Measurements from ENCODE around the gene KIDINS220.

DNA sequence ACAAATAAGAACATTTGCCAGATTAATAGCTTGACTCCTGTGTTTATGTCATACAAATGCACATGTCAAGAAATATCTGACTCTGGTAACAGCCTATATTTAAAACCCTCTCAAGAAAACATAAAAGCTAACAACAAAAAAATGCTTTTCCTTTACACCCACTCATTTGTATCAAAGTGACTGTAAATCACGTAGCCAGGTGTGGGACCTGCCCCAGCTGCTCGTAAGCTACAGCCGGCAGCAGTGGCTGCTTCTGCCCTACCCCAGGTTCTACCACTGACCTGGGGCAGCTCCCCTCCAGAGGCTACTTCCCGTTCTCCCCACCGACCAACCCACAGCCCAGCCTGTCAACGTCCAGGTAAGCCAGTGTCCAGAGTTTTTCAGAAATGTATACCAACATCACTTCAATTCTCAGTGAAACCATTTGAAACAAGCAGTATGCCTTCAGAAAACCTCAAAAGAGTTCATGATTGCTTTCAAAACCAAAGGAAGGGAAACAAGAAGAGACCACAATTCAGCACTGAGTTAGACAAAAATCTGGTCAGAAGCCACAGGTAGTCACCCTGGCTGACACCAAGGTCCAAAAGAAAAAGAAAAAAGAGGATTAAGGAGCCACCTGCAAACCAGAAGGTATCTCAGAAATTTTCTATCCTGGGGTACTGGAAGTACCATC is 40.4 kb downstream of the KIDINS220 start:
- TF ChIP-seq, protein P1, sequence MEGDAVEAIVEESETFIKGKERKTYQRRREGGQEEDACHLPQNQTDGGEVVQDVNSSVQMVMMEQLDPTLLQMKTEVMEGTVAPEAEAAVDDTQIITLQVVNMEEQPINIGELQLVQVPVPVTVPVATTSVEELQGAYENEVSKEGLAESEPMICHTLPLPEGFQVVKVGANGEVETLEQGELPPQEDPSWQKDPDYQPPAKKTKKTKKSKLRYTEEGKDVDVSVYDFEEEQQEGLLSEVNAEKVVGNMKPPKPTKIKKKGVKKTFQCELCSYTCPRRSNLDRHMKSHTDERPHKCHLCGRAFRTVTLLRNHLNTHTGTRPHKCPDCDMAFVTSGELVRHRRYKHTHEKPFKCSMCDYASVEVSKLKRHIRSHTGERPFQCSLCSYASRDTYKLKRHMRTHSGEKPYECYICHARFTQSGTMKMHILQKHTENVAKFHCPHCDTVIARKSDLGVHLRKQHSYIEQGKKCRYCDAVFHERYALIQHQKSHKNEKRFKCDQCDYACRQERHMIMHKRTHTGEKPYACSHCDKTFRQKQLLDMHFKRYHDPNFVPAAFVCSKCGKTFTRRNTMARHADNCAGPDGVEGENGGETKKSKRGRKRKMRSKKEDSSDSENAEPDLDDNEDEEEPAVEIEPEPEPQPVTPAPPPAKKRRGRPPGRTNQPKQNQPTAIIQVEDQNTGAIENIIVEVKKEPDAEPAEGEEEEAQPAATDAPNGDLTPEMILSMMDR (conservative IDR thresholded peaks at IDR 0.05; ENCODE audit: low read depth in 2 of 2): no peak
- TF ChIP-seq, protein P2, sequence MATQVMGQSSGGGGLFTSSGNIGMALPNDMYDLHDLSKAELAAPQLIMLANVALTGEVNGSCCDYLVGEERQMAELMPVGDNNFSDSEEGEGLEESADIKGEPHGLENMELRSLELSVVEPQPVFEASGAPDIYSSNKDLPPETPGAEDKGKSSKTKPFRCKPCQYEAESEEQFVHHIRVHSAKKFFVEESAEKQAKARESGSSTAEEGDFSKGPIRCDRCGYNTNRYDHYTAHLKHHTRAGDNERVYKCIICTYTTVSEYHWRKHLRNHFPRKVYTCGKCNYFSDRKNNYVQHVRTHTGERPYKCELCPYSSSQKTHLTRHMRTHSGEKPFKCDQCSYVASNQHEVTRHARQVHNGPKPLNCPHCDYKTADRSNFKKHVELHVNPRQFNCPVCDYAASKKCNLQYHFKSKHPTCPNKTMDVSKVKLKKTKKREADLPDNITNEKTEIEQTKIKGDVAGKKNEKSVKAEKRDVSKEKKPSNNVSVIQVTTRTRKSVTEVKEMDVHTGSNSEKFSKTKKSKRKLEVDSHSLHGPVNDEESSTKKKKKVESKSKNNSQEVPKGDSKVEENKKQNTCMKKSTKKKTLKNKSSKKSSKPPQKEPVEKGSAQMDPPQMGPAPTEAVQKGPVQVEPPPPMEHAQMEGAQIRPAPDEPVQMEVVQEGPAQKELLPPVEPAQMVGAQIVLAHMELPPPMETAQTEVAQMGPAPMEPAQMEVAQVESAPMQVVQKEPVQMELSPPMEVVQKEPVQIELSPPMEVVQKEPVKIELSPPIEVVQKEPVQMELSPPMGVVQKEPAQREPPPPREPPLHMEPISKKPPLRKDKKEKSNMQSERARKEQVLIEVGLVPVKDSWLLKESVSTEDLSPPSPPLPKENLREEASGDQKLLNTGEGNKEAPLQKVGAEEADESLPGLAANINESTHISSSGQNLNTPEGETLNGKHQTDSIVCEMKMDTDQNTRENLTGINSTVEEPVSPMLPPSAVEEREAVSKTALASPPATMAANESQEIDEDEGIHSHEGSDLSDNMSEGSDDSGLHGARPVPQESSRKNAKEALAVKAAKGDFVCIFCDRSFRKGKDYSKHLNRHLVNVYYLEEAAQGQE (IDR thresholded peaks at IDR 0.05; ENCODE audit: unreplicated experiment): no peak
- TF ChIP-seq EZH2 (IDR thresholded peaks at IDR 0.05; ENCODE audit: low read depth, unreplicated experiment): no peak
- TF ChIP-seq CREB1 (CRISPR knock-in tag; IDR thresholded peaks at IDR 0.05; ENCODE audit: low read depth): no peak
- TF ChIP-seq POLR2AphosphoS5 (IDR thresholded peaks at IDR 0.05; ENCODE audit: low read depth): no peak
- TF ChIP-seq EZH2phosphoT487 (IDR thresholded peaks at IDR 0.05; ENCODE audit: unreplicated experiment): no peak
- no peak for TF ChIP-seq ZNF331 (CRISPR knock-in tag; IDR thresholded peaks at IDR 0.05; ENCODE audit: low read depth)
- TF ChIP-seq, protein P3, sequence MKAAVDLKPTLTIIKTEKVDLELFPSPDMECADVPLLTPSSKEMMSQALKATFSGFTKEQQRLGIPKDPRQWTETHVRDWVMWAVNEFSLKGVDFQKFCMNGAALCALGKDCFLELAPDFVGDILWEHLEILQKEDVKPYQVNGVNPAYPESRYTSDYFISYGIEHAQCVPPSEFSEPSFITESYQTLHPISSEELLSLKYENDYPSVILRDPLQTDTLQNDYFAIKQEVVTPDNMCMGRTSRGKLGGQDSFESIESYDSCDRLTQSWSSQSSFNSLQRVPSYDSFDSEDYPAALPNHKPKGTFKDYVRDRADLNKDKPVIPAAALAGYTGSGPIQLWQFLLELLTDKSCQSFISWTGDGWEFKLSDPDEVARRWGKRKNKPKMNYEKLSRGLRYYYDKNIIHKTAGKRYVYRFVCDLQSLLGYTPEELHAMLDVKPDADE (IDR thresholded peaks at IDR 0.05): no peak
- TF ChIP-seq NANOG (IDR thresholded peaks at IDR 0.05; ENCODE audit: borderline replicate concordance): no peak
- no peak for TF ChIP-seq ZNF114 (CRISPR knock-in tag; IDR thresholded peaks at IDR 0.05)
- no peak for TF ChIP-seq STAT1 (IDR thresholded peaks at IDR 0.05; ENCODE audit: unreplicated experiment)
- TF ChIP-seq JUNB (IDR thresholded peaks at IDR 0.05; ENCODE audit: unreplicated experiment): no peak

Measured in GM23338 (cell line).